GM18861 (cell line): Measurements from ENCODE around the gene QSOX1.

Experiments used
- ATAC-seq: cut with Tn5 transposase; IDR thresholded peaks from one replicate; pipeline ENCODE4 v1.9.1; 2021; ENCODE audit not compliant: unreplicated experiment

The QSOX1 gene

DNA sequence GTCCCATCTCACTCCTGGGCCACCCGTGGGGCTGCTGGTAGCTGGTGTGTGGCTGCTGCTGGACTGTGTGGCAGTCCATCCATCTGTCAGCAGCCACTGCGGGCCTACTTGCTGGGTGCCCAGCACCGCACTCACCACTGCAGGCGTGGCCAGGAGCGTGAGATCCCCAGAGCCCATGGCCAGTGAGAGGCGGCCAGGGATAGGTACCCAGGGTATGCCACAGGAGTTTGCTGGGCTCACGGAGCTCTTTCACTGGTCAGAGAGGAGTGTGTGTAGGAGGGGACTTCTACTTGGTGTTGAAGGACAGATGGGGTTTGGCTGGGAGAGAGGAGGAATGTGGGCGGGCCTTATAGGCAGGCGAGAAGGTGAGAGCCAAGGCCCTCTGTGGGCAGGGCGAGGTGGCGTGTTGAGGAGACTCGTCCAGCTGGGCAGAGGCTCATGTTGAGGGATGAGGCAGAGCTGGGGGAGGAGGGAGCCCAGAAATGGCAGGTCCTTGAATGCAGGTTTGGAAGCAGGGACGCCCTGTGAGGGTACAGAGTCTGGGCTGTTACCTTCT is 15.0 kb downstream of the QSOX1 start:
- ATAC-seq: no peak

DNA sequence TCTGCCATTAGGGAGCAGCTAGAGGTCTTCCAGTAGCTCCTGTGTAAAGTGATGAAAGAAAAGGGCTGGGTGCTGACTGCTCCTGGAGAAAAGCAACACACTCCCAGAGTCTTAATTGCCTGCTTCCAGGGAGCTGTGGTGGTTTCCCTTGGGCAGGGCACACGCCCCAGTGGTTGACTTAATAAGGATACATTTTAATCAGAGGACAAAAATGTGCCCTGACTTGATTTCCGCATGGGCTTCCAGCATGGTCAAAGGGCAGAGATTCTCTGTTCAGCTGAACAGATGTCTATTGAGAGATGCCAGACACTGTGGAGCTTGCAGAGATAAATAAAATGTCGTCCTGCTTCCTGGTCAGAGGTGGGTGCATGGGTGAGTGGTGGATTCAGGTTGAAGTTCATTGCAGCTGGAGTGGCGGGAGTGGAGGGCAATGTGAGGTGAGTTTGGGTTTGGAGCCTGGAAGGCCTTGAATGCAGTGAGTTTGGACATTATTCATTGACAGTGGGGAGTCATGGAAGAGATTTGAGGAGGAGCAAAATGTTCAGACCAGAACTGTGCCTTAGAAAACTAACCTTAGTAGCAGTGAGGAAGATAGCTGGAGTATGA is 16.0 kb downstream of the QSOX1 start:
- no peak for ATAC-seq

DNA sequence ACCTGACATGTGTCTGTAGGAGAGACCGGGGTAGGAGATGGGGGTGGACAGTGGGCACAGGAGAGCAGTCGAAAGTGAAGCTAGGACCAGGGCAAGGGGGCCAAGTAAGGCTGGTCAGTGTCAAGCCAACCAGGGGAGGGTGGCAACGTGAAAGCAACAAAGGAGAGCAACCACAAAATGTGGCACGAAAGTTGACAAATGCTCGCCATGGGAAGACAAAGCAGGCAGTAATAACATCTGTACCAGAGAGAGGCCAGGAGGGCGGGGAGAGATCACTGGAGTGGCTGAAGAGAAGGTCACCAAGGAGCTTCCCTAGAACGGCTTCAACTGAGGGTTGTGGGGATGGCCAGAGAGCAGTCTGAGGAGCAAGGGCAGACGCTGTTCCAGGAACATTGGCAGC is 17.0 kb downstream of the QSOX1 start:
- no peak for ATAC-seq

DNA sequence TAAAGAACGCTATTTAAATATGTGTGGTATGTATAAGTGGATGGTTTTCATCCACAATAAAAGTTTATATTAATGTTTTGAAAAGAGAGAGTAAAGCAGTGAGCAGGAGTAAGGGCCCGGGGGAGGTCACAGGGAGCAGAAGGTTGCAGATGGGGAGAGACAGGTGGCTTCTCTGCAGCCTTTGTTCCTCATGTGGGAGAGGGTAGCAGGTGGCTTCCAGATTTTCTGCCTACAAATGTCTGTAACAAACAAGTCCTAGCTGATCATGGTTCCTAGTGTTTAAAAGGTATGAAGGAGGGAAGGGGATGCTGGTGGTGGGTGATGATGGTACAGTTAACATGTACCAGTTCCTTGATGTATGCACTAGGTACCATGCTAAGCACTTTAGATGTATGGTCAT is 18.8 kb downstream of the QSOX1 start:
- no peak for ATAC-seq

DNA sequence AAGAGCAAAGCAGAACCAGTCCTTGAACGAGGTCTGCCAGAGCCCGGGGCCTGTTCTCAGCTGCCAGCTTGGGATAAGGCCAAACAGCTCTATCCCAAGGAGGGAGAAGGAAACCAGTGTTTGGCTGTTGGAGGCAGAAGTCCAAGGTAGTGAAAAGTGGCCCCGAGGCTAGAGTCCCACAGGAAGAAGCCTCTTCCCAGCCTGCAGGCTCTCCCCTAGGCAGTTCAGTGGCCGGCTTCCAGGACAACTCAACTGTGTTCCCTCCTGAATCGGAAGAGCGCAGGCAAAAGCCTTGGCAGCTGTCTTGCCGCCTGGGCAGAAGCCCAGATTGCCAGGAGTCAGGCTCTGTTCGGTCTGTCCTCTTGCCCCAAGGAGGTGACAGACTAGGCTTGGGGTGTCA is 19.3 kb downstream of the QSOX1 start:
- ATAC-seq: no peak

DNA sequence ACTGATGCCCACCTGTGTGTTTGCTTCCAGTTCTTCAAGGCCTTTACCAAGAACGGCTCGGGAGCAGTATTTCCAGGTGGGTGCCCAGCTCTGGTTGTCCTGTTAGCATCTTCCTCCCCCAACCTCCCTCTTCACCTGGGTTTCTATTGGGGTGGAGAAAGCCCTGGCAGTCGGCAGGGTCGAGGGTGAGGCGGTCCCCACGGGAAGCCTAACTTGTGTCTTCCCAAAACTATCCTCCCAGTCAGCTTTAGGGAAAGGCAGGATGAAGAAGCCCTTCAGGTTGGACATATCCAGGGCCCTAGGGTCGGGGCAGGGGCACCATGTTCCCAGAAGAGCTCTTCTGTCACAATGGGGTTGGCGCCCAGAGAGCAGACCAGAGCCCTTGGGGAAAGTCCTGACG is 20.6 kb downstream of the QSOX1 start:
- no peak for ATAC-seq

DNA sequence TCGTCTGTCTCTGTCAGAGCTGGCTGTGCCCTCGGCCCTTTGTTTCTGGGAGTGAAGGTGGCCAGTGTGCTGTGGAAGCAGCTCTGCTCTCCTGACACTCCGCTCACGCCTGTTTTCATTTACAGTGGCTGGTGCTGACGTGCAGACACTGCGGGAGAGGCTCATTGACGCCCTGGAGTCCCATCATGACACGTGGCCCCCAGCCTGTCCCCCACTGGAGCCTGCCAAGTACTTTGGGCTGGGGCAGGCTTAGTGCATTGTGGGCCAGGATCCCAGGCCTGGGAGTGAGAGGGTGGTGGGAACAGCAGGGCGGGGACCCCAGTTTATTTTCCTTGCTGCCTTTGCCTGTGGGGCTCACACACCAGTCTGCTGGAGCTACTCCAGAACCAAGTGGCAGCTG is 21.1 kb downstream of the QSOX1 start:
- ATAC-seq: no peak

DNA sequence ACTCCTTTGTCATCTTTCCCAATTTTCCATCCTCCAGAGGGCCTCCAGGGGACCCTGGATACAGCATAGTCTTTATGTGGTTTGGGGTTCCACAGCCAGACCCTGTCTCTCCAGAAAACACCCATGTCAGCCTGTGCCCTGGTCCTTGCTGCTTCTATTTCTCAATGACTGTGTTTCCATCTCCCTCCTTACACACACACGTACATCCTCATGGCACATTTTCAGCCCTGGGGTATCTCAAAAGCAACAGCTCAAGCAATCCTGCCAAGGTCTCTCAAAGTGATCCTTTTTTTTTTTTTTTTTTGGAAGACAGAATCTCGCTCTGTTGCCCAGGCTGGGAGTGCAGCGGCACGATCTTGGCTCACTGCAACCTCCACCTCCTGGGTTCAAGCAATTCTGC is 22.3 kb downstream of the QSOX1 start:
- ATAC-seq: no peak

DNA sequence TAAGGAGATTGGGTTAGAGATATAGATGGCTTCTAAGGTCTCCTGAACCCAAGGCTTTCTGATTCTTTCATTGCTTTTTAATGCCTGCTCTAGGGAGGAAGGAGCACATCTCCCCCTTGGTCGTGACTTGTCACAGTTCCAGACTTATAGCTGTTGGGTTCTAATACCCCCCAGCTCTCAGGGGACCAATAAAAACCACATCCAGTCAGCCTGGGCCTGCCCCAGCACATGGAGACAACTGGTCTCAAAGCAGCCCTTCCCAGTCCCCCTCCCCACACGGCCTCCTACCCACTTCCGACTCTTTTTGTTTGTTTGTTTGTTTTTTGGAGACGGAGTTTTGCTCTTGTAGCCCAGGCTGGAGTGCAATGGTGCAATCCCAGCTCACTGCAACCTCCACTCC is 23.3 kb downstream of the QSOX1 start:
- no peak for ATAC-seq

DNA sequence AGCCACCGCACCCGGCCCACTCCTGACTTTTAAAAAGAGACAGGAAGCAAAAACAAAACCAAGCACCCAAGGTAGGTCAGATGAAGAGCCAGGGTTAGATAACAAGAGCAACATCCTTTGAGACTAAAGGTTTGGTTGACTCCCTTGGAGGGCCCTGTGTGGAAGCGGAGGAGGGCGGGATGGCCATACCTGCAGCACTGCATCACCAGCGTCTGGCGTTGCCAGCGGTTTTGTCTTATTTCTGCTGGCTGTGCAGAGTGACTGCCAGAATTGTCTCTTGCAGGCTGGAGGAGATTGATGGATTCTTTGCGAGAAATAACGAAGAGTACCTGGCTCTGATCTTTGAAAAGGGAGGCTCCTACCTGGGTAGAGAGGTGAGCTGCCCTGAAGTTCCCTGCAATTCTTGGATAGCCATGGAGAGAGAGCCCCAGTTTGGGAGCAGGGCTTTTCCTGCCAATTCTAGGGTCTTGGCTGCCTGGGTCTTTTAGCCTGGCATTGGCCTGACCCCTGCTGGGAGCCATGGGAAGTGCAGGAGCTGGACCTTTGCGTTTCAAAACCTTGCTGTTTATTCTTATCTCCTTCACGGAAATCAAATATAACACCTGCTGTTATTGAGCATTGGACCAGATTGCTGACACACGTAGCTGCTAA is 24.0 kb downstream of the QSOX1 start:
- ATAC-seq: no peak

DNA sequence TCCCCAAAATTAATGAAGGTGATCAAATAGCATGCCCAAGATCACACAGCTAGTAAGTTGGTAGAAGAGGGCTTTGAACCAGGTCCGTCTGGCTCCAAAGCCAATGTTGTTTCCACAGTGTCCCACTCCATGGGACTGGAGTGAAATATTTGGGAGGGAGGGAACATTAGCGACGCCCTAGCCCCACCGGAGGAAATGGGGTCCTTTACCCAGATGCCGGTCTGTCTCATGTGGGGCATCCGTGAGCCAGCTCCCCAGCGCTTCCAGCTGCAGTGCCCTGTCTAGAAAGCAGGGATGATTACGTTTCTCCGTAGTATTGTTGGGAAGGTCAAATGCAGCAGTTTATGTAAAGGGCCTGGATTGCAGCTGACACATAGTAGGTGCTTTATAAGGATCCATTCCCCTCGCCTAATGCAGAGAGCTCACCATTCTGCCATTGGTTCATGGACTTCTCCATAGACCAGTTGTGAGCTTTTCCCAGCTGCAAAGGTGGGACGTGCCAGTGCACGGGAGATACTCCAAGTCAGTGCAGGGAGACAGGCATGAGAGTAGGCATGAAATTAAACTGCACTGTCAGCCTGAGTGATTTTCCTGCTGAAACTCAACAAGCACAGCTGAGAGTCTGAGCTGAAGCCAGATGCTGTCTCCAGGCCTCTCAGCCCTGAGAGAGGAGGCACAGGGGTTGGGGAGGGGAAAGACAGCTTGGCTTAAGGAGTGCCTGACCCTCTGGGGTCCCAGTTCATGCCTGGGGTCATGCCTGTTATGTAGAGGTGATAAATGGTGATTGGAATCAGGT is 24.7 kb downstream of the QSOX1 start:
- ATAC-seq: no peak

DNA sequence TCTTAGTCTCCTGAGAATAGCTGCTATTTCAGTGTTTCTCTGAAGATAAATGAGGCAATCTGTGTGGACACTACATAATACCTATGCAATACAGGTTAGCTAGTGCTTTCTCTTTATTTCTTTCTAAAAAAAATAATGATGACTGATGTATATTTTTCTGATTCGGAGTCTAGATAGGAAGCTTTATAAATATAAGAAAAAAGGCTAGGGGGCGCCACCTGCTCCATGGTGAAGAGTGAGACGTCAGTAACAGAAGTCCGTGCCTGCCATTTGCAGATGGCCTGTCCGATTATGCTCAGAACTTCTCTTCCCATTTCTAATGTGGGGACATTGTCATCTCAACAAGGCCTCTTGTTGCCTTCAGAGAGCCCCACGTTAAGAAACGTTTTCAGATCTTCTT is 26.4 kb downstream of the QSOX1 start:
- ATAC-seq: no peak

DNA sequence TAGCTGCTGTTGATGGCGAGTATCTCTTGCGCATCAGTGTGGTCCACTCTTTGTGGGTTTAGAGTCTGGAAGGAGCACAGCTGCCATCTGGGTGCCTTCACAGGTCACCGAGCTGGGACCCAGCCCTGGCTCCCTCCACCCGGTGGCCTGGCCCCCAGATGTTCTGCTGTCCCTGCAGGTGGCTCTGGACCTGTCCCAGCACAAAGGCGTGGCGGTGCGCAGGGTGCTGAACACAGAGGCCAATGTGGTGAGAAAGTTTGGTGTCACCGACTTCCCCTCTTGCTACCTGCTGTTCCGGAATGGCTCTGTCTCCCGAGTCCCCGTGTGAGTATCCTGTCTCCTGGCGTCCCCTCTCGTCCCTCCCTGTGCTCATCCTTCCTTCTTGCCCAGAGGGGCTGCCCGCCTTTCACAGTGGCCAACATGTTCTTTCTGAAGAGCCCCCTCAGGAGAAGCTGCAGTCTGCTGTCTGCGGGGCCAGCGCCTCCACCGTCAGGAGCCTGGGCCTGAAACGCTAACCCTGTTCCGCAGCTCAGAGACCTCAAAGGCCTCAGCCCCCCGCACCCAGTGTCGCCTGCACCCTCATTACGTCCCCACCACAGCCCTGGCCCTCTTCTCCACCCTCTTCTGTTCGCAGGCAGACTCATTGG is 27.4 kb downstream of the QSOX1 start:
- no peak for ATAC-seq

DNA sequence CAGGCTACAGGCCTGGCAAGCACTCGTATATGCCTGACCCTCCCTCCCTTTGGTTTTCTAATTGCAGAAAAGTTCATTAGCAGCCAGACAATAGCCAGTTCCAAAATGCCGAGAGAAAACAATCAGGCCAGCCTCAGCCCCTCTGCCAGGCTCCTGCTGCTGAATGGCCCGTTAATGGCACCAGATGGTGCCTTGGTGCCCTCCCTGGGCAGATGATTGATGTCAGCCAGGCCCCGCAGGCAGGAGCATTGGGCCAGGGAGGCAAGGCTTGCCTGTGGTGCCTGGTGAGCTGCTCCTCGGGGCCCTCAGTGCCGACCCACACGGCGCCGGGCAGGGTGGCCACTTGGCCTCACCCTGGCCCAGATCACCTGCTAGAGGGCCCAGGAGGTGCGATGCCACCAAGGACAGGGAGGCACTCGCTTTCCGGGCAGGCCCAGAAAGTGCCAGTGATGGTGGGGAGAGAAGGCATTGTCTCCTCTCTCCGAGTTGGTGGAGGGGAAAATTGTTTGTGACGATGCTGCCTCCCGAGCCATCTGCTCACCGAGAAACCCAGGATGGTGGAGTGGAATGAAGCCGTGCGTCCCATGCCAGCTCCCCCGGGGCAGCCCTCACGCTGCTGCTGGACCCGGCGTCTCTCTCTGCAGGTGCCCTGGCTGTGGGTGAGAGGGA is 28.1 kb downstream of the QSOX1 start:
- ATAC-seq: no peak

DNA sequence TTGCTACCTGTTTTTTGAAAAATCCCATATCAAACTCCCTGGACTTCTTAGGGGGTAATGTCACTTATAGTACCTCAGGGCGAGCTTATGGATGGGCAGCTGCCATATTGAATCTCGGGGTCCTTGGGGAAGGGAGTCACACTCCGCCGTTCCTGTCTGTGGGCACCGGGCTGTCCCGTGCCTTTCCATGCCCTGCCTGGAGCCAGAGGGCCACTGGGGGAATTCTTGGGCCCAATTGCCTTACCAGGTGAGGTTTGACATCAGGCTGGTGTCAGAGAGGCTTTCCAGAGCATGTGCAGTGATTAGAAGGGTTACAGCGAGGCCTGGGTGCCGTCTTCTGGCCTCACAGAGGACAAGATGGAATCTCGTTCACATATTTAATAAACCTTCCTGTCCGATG is 28.8 kb downstream of the QSOX1 start:
- no peak for ATAC-seq

DNA sequence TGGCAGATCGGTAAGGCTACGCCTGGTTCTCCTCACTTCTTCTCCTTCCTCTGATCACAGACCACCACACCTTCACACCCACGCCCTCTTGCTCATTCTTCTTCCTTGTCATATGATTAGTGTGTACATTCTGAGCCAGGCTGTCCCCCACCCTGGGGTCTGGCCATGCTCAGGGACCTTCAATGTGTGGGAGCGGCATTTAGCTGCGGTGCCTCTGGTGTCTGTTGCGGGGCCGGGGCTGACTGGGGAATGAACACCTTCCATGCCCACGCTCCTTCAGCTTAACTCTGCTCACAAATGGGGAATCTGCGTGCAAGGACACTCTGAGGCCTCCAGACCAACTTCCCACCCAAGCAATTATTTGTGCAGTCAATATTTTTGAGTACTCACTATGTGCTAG is 29.4 kb downstream of the QSOX1 start:
- ATAC-seq: no peak

DNA sequence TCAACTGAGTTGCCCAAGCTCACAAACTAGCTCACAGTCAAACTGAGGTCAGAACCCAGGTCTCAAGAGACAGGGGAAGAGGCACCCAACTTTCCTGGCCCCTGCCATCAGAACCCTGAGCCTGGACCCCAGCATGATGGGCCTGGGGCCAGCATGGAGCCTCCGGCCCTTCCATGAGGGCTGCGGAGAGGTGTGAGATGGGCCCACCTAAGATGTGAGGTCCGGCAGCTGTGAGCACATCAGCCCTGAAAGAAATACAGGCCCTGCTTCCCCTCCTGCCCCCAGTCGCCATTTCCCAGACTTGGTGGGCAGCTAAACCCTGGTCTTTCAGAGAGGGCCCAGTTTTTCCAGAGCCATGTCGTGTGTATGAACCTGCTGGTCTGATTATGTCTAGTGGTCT is 30.6 kb downstream of the QSOX1 start:
- no peak for ATAC-seq

DNA sequence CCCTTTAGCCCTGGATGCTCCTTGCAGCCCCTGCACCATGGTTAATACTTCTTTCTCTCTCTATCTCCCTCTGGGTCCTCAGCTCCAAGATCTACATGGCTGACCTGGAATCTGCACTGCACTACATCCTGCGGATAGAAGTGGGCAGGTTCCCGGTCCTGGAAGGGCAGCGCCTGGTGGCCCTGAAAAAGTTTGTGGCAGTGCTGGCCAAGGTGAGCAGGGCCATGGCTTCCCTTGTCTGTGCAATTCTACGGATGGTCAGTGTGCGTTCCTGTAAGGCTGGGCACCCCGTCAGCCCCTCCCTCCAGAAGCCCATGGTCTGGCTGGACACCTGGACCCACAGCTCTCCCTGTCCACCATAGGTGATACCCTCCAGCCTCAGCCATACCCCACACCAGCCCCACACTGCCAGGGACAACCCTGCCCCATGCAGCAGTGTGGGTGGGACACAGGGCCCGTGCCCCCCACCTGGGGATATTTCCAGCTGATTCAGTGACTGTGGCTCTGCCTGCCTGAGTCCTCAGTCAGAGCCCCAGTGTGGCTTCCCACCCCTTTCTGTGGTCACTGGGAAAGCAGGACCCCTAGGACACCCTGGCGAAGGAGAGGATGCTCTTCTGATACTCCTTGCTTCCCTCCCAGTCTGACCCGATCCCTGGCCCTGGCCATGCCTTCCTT is 31.4 kb downstream of the QSOX1 start:
- ATAC-seq: no peak

DNA sequence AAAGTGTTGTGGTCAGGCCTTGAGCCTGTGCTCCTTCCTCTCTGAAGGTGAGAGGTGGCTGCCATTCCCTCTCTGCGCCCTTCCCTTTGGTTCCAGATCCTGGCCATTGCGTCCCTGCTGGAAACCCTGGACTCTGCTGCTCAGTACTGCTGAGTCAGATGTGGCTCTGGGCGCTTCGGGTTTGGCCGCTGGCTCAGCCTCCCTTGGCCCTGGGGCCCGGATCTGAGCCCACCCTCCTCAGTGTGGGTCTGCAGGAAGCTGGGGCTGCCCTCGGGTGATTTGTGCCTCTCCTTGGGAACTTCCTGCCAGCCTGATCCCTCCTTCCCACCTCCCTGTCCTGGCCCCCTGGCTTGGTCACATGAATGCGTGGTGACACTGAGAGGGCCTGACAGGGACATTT is 32.2 kb downstream of the QSOX1 start:
- ATAC-seq: no peak

DNA sequence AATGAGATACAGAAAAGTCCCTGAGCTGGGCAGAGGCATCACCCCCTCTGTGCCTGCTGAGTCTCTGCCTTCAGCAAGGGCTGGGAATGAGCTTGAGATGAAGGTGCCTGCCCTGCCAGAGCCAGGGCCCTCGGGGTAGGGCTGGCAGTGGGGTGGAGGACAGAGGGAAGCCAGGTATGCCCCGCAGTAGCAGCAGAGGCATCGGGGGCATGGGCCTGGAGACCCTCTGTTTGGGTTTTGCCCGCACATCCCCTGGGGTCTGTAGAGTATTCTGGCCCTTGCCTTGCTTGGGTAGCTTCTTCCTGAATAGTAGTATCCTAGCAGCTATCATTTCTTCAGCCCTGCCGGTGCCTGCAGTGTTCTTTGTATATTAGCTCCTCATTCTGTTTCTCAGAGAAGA is 33.0 kb downstream of the QSOX1 start:
- no peak for ATAC-seq

DNA sequence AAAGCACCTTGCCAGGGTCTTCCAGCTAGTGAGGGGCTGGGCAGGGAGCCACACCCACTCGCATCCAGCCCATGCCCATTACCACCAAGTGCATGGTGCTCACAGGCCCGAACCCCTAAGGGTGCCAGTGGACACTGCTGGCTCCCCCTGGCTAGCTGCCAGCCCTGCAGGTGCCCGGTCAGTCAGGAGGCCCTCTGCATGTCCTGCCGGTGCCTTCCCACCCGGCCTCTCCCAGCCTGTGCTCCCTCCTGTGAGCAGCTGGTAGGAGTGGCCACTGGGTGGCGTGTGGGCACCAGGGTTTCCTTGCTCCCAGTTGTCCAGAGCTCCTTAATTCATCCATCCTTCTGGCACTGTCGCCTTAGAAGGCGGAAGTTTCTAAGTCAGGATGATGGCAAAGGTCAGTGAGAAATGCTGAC is 33.4 kb downstream of the QSOX1 start:
- ATAC-seq: no peak
